Uterus (tissue), 4 donors: ENCODE results near the gene OBP2B. TPM values are rescaled to one million over a fixed set of nuclear protein-coding genes. Genes with fewer than 3 reads are reported as not detected.

Source experiments
- DNase-seq, 2 donors: peaks; one replicate each; pipeline ENCODE4 v3.0.0-alpha.2; 2019 to 2020
- H3K27ac ChIP-seq, 2 donors: fragments of 200-600 bp; sonication (generic); 1 replicate in 1 of 2; 2 replicates in 1 of 2; pipeline ENCODE4 v1.5.1; 2016 to 2018
- H3K27me3 ChIP-seq, 2 donors: fragments of 200-600 bp; sonication (generic); one replicate each; pipeline ENCODE4 v1.5.1; 2018 to 2019; ENCODE audit warnings: control low read depth in 1 of 2
- H3K36me3 ChIP-seq, 2 donors: fragments of 200-600 bp; sonication (generic); one replicate each; pipeline ENCODE4 v1.5.1; 2019; ENCODE audit warnings: control low read depth in 1 of 2
- H3K4me1 ChIP-seq, 2 donors: fragments of 200-600 bp; sonication (generic); one replicate each; pipeline ENCODE4 v1.5.1; 2018 to 2019; ENCODE audit warnings: control low read depth in 1 of 2
- H3K4me3 ChIP-seq, 2 donors: fragments of 200-600 bp; sonication (generic); 1 replicate in 1 of 2; 2 replicates in 1 of 2; pipeline ENCODE4 v1.5.1; 2018 to 2019; ENCODE audit warnings: mild to moderate bottlenecking in 1 of 2
- H3K9me3 ChIP-seq, 2 donors: fragments of 200-600 bp; sonication (generic); one replicate each; pipeline ENCODE4 v1.5.1; 2019; ENCODE audit warnings: control low read depth in 1 of 2
- CTCF ChIP-seq, 4 experiments: fragments of 200-600 bp in 2 of 4; fragments of 450-650 bp in 2 of 4; sonication (generic) in 2 of 4; IDR thresholded peaks; one replicate each; pipeline ENCODE4 v1.5.1; 2016 to 2019; ENCODE audit warnings: antibody characterized with exemption in 4 of 4, mild to moderate bottlenecking in 2 of 4, moderate library complexity in 1 of 4
- POLR2A ChIP-seq, 2 donors: fragments of 450-650 bp; IDR thresholded peaks; one replicate each; pipeline ENCODE4 v1.6.1; 2016; ENCODE audit warnings: antibody characterized with exemption in 2 of 2, mild to moderate bottlenecking in 1 of 2, moderate library complexity in 1 of 2
- intact Hi-C: fragments of 100-400 bp; cut with DNase I; formaldehyde crosslinking; loops from one replicate; pipeline ENCODE4 v1.15.1; 2023; ENCODE audit warnings: low total_unique reads
- total RNA-seq, 4 donors: library from RNA; depleted of rRNA in 3 of 4; stranded (reverse); fragments of >200 nt in 3 of 4; gene quantifications; one replicate each; pipeline versions ENCODE4 v1.1.0 to v1.2.4, GENCODE V29; 2014 to 2023
- donor health status: DM: yes; HTN: yes; CAD: no.

The OBP2B gene
- total RNA-seq, 4 donors from 2014 or later = not detected

GRCh38 chr9:133250741-133251170 is 41.7 kb upstream of the OBP2B start:
- Histone ChIP-seq H3K9me3 (no peaks in the 10 kb centered on the region), H3K4me3 (no peak overlapping the region), H3K4me1 (no peaks in the 10 kb centered on the region), H3K27ac (no peak overlapping the region), H3K27me3 (no peaks in the 10 kb centered on the region), H3K36me3 (no peaks in the 10 kb centered on the region)
- intact Hi-C loops = no loop called here
- DNase-seq = no peak
- TF ChIP-seq CTCF (IDR thresholded peaks at IDR 0.05) (no peak), POLR2A (IDR thresholded peaks at IDR 0.05) (no peak)

GRCh38 chr9:133249337-133249736 is 40.3 kb upstream of the OBP2B start:
- intact Hi-C loops = no loop called here
- Histone ChIP-seq H3K36me3 (no peaks in the 10 kb centered on the region), H3K27me3 (no peaks in the 10 kb centered on the region), H3K4me3 (no peak overlapping the region), H3K4me1 (no peaks in the 10 kb centered on the region), H3K9me3 (no peaks in the 10 kb centered on the region), H3K27ac (no peak overlapping the region)
- no peak for TF ChIP-seq POLR2A (IDR thresholded peaks at IDR 0.05)
- TF ChIP-seq CTCF (IDR thresholded peaks at IDR 0.05) = no peak
- no peak for DNase-seq

- Histone ChIP-seq H3K4me1 (no peaks in the 10 kb centered on the region), H3K27me3 (no peaks in the 10 kb centered on the region), H3K36me3 (no peaks in the 10 kb centered on the region), H3K4me3 (no peak overlapping the region), H3K27ac (no peak overlapping the region), H3K9me3 (no peaks in the 10 kb centered on the region)
- TF ChIP-seq CTCF (IDR thresholded peaks at IDR 0.05) (no peak), POLR2A (IDR thresholded peaks at IDR 0.05) (no peak)
- intact Hi-C loops = no loop called here
- no peak for DNase-seq
These were observed 39.8 kb upstream of the OBP2B start for GRCh38 chr9:133248726-133249295.

GRCh38 chr9:133247632-133248031 is 38.6 kb upstream of the OBP2B start:
- no peak overlapping the region for H3K4me3 ChIP-seq
- no peaks in the 10 kb centered on the region for H3K9me3 ChIP-seq
- no peak overlapping the region for H3K27ac ChIP-seq
- no peak for DNase-seq
- no peaks in the 10 kb centered on the region for H3K4me1 ChIP-seq
- H3K27me3 ChIP-seq = no peaks in the 10 kb centered on the region
- H3K36me3 ChIP-seq = no peaks in the 10 kb centered on the region
- intact Hi-C loops = no loop called here
- no peak for TF ChIP-seq POLR2A (IDR thresholded peaks at IDR 0.05)
- no peak for TF ChIP-seq CTCF (IDR thresholded peaks at IDR 0.05)

GRCh38 chr9:133246991-133247390 is 37.9 kb upstream of the OBP2B start:
- intact Hi-C loops = no loop called here

More at GRCh38 chr9:133246991-133247390, 37.9 kb upstream of the OBP2B start:
- no peak for DNase-seq
- Histone ChIP-seq H3K4me1 (no peaks in the 10 kb centered on the region), H3K27ac (no peak overlapping the region), H3K27me3 (no peaks in the 10 kb centered on the region), H3K9me3 (no peaks in the 10 kb centered on the region), H3K4me3 (no peak overlapping the region), H3K36me3 (no peaks in the 10 kb centered on the region)
- no peak for TF ChIP-seq POLR2A (IDR thresholded peaks at IDR 0.05)
- no peak for TF ChIP-seq CTCF (IDR thresholded peaks at IDR 0.05)
